ENCODE data around the gene TSPAN1. TPM values are rescaled to one million over a fixed set of nuclear protein-coding genes. Genes with fewer than 3 reads are reported as not detected.

Gene TSPAN1
- total and polyA plus RNA-seq, 2 of the 13 experiments (the other 11 are each of a cell fraction or from before 2014, with no cell fraction given), result 1.7 to 2.9 TPM

DNA sequence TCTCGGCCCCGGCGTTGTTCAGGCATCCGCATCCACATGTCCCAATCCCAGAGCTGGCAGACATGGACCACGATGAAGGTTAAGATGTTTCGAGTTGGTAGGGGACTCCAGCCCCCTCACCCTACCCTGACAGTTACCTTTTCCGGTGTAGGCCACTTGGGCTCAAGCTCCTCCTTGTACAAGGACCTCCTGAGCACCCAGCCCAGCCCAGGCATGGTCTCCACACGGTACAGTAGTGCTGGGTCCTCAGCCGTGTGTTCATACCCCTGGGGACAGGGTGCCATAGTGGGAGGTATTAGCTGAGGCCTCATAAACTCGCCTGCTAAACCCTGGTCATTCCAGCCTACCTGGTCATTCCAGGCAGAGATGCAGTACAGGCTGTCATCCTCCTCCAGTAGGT, 17.3 kb downstream of the TSPAN1 start:
- ATAC-seq (no peak), DNase-seq (ENCODE audit: low spot score) (no peak), FAIRE-seq (no peak)
- POLR2A ChIA-PET, result interaction anchor here (1.9 kb wide), 1 partner anchor 9 kb away, joined by 6 read pairs; no protein-coding TSS in a partner anchor
- Histone ChIP-seq H3K9me3 (ENCODE audit: low read length) (no peaks in the 10 kb centered on the region), H3K79me2 (ENCODE audit: insufficient read depth, low read length) (no peaks in the 10 kb centered on the region), H3K27ac (ENCODE audit: extremely low read length, insufficient read depth, low read length) (no peak overlapping the region), H3K4me1 (ENCODE audit: insufficient read depth, low read length) (peaks cover 15% of the 10 kb centered on the region), H3K36me3 (replicated peaks in 1 of 2; ENCODE audit: control insufficient read depth in 1 of 2, insufficient read depth in 2 of 2, low read length in 2 of 2) (peaks cover 5 to 41% of the 10 kb centered on the region in 2 experiments; a peak in 3 of 5 replicates), H2AFZ (ENCODE audit: low read length) (no peak overlapping the region), H3K4me2 (ENCODE audit: low read depth, low read length) (no peak overlapping the region), H3K9ac (ENCODE audit: insufficient read depth, low read depth, low read length) (no peak overlapping the region), H3K4me3 (replicated peaks in 1 of 3; ENCODE audit: insufficient read depth in 1 of 3, low read depth in 2 of 3, low read length in 3 of 3) (no peak overlapping the region), H4K20me1 (ENCODE audit: insufficient read depth, low read length) (no peaks in the 10 kb centered on the region), H3K27me3 (ENCODE audit: control insufficient read depth in 1 of 2, insufficient read depth in 2 of 2, low read length in 2 of 2) (no peaks in the 10 kb centered on the region)
- CTCF ChIA-PET (ENCODE audit: low intra/inter-chr PET ratio, low total read pairs), result no interaction called here
- intact Hi-C loops (cut with micrococcal nuclease; ENCODE audit: unreplicated experiment), result no loop called here
- no TSS peak for BruUV-seq (replicated peaks)
- TF ChIP-seq NFKBIZ (CRISPR knock-in tag; IDR thresholded peaks at IDR 0.05), result no peak
- no peak for TF ChIP-seq MEIS2 (CRISPR knock-in tag; IDR thresholded peaks at IDR 0.05)
- no peak for TF ChIP-seq ESRRA (CRISPR knock-in tag; IDR thresholded peaks at IDR 0.05; ENCODE audit: low read depth)
- TF ChIP-seq KDM4B (CRISPR knock-in tag; IDR thresholded peaks at IDR 0.05), result no peak
- TF ChIP-seq, protein P1, sequence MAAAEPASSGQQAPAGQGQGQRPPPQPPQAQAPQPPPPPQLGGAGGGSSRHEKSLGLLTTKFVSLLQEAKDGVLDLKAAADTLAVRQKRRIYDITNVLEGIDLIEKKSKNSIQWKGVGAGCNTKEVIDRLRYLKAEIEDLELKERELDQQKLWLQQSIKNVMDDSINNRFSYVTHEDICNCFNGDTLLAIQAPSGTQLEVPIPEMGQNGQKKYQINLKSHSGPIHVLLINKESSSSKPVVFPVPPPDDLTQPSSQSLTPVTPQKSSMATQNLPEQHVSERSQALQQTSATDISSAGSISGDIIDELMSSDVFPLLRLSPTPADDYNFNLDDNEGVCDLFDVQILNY (CRISPR knock-in tag; conservative IDR thresholded peaks at IDR 0.05), result no peak
- no peak for TF ChIP-seq NR3C1 (CRISPR knock-in tag; IDR thresholded peaks at IDR 0.05)
- TF ChIP-seq ZNF292 (CRISPR knock-in tag; IDR thresholded peaks at IDR 0.05; ENCODE audit: borderline replicate concordance, low read depth), result no peak
- TF ChIP-seq PCBP2 (optimal IDR thresholded peaks at IDR 0.05; ENCODE audit: low read depth, low read length, poor library complexity, severe bottlenecking), result no peak
- no peak for TF ChIP-seq ZBTB34 (CRISPR knock-in tag; IDR thresholded peaks at IDR 0.05)
- no peak for TF ChIP-seq NCOA2 (CRISPR knock-in tag; IDR thresholded peaks at IDR 0.05)
- in situ Hi-C loops (cut with HindIII; ENCODE audit: extremely low pct_ligation_motif_present, low pct_unique_long_range_greater_than_20kb), result no loop called here
- WGBS (ENCODE audit: low lambda C conversion rate), result 97% methylated on average over 6 of the region's 10 CpGs

Data from HepG2 (cell line).